Ishikawa (cell line): Measurements from ENCODE around the gene SLC16A3.

Experiments used
- REST ChIP-seq: IDR thresholded peaks from 2 replicates; pipeline ENCODE4 v1.6.1; 2012; ENCODE audit warnings: low read depth, mild to moderate bottlenecking
- USF1 ChIP-seq: IDR thresholded peaks from 2 replicates; pipeline ENCODE4 v1.6.1; 2012

GRCh38 chr17:82239926-82240505, 11.2 kb downstream of the SLC16A3 start:
- TF ChIP-seq USF1 (no peak), REST (no peak)
